ENCODE data around the gene BRPF3. TPM values are rescaled to one million over a fixed set of nuclear protein-coding genes. Genes with fewer than 3 reads are reported as not detected.

BRPF3 gene
- total RNA-seq, 1 experiment from 2014 or later, result 43.4 TPM

DNA sequence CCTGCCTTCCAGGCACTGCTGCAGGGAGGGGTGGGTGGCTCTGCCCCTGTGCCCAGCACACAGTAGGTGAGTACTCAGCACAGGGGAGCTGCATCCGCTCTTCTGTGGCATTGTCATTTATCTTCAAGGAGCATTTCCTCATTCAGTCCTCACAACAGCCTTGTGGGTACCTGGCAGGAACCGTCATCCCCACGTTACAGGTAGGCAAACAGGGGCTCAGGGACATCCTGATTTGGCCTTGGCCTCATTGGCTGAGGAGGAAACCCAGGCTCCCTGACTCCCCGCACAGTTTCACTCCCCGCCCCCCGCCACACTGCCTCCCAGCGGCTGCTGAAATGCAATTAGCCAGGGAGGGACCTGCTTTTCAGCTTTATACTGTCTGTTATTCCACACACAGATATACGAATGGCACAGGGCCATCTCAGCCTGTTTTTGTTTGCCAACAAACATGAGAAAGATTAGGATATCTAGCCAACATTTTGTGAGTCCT is 49.1 kb downstream of the BRPF3 start:
- no peaks in the 10 kb centered on the region for H3K27me3 ChIP-seq (ENCODE audit: insufficient read depth, low read length)
- H3K79me2 ChIP-seq (ENCODE audit: insufficient read depth, low read length), result no peaks in the 10 kb centered on the region
- H3K27me3 Mint-ChIP-seq (ENCODE audit: low read depth), result no peaks in the 10 kb centered on the region; the same call in 1 of the 2 replicates
- H3K56ac ChIP-seq (ENCODE audit: insufficient read length, low read depth, low read length), result no peak overlapping the region
- no peak overlapping the region for H4K5ac ChIP-seq (ENCODE audit: insufficient read length, low read depth, low read length)
- no peak overlapping the region for H3K4me2 ChIP-seq (ENCODE audit: insufficient read depth, insufficient read length, low read length)
- H2AK5ac ChIP-seq (ENCODE audit: insufficient read length, low read length), result no peak overlapping the region
- H3T11ph ChIP-seq (ENCODE audit: low read length), result no peak overlapping the region
- H3K14ac ChIP-seq (ENCODE audit: insufficient read depth, low read length), result peak overlapping the region; percentile 15; the same call in 1 of the 2 replicates
- H2BK20ac ChIP-seq (ENCODE audit: low read depth, low read length, poor library complexity, severe bottlenecking), result no peak overlapping the region
- peak overlapping the region; percentile 37 for H3K18ac ChIP-seq (ENCODE audit: insufficient read length, low read depth, low read length)
- H2BK5ac ChIP-seq (ENCODE audit: insufficient read length, low read length), result no peak overlapping the region
- no peak overlapping the region for H3K27ac ChIP-seq (ENCODE audit: insufficient read length, low read depth, low read length)
- no peak overlapping the region for H2BK120ac ChIP-seq (ENCODE audit: low read depth, low read length, poor library complexity, severe bottlenecking)
- peaks cover 12% of the 10 kb centered on the region; the same call in 1 of the 2 replicates for H3K4me1 ChIP-seq (ENCODE audit: insufficient read depth, low read length)
- no peak overlapping the region for H4K8ac ChIP-seq (replicated peaks; ENCODE audit: insufficient read length, low read depth, low read length)
- peak overlapping the region; percentile 40 to 81 (median 78); a peak in 4 of 7 replicates for H3K27ac Mint-ChIP-seq
- DNase-seq, result peak; percentile 85
- no peaks in the 10 kb centered on the region for H4K20me1 ChIP-seq (ENCODE audit: control insufficient read depth, insufficient read depth, insufficient read length)
- H3K9ac ChIP-seq (ENCODE audit: extremely low read depth, insufficient read length, low read length), result no peak overlapping the region
- H4K91ac ChIP-seq (ENCODE audit: insufficient read length, low read depth, low read length), result no peak overlapping the region
- peaks cover 48 to 66% of the 10 kb centered on the region in 2 experiments for H3K4me1 Mint-ChIP-seq
- no peaks in the 10 kb centered on the region for H3K79me1 ChIP-seq (ENCODE audit: insufficient read depth, low read depth, low read length, poor library complexity, severe bottlenecking)
- H3K9me3 Mint-ChIP-seq, result no peaks in the 10 kb centered on the region
- H3K36me3 Mint-ChIP-seq (ENCODE audit: insufficient read depth in 1 of 3, low read depth in 3 of 3), result no peaks in the 10 kb centered on the region; a peak in 1 of 7 replicates
- no peak overlapping the region for H3K23ac ChIP-seq (ENCODE audit: insufficient read length, low read depth, low read length)
- H3K9me3 ChIP-seq (ENCODE audit: control insufficient read depth, low read depth, low read length), result no peaks in the 10 kb centered on the region
- H2AFZ ChIP-seq (ENCODE audit: low read length), result no peak overlapping the region
- H2BK15ac ChIP-seq (ENCODE audit: low read depth, low read length), result no peak overlapping the region
- no peaks in the 10 kb centered on the region for H3K23me2 ChIP-seq (ENCODE audit: insufficient read length, low read depth, low read length, poor library complexity, severe bottlenecking)
- peak; percentile 60 for TF ChIP-seq CTCF (conservative IDR thresholded peaks at IDR 0.05)
- H2BK12ac ChIP-seq (ENCODE audit: insufficient read length, low read depth, low read length), result no peak overlapping the region
- WGBS (ENCODE audit: extremely low coverage, insufficient read length, low lambda C conversion rate), result no CpG with 5 or more reads among the region's 8 CpGs
- no peak overlapping the region for H3K4ac ChIP-seq (ENCODE audit: low read depth, low read length)
- no peak overlapping the region for H3K4me3 Mint-ChIP-seq

Measured in H9 (cell line).